T-helper 2 cell treated with Interferon-gamma antibody and Interleukin-4, amounts not matched to agents 5 μg/mL and 100 μg/mL, for 36 hours (primary cell): ENCODE measurements around the gene CASK.

ENCODE experiments used
- DNase-seq: peaks from one replicate; pipeline ENCODE4 v3.0.0; 2021; ENCODE audit warnings: low spot score
- H3K27ac Mint-ChIP-seq: one replicate; pipeline ENCODE4 v1.8.0; 2021; ENCODE audit warnings: mild to moderate bottlenecking, mixed read lengths
- H3K27me3 Mint-ChIP-seq: one replicate; pipeline ENCODE4 v1.8.0; 2021; ENCODE audit warnings: low read depth, mixed read lengths
- H3K36me3 Mint-ChIP-seq: one replicate; pipeline ENCODE4 v1.8.0; 2021; ENCODE audit warnings: low read depth, mixed read lengths
- H3K4me1 Mint-ChIP-seq: one replicate; pipeline ENCODE4 v1.8.0; 2021; ENCODE audit warnings: low read depth, mixed read lengths
- H3K4me3 Mint-ChIP-seq: one replicate; pipeline ENCODE4 v1.8.0; 2022; ENCODE audit warnings: mild to moderate bottlenecking, moderate library complexity, mixed read lengths
- H3K9me3 Mint-ChIP-seq: one replicate; pipeline ENCODE4 v1.8.0; 2021; ENCODE audit warnings: mixed read lengths

The CASK gene

GRCh38 chrX:41931591-41931990 lies 8.2 kb upstream of the CASK start:
- Mint-ChIP-seq H3K27ac (no peak overlapping the region), H3K9me3 (peaks cover 5% of the 10 kb centered on the region), H3K27me3 (no peaks in the 10 kb centered on the region), H3K36me3 (peaks cover 3% of the 10 kb centered on the region), H3K4me3 (no peak overlapping the region), H3K4me1 (peaks cover 5% of the 10 kb centered on the region)
- DNase-seq: no peak

- H3K36me3 Mint-ChIP-seq: peaks cover 5% of the 10 kb centered on the region
- peak; percentile 17 for DNase-seq
- no peaks in the 10 kb centered on the region for H3K27me3 Mint-ChIP-seq
- H3K4me3 Mint-ChIP-seq: peak overlapping the region; percentile 86
- H3K9me3 Mint-ChIP-seq: no peaks in the 10 kb centered on the region
- H3K4me1 Mint-ChIP-seq: peaks cover 17% of the 10 kb centered on the region
- peak overlapping the region; percentile 82 for H3K27ac Mint-ChIP-seq
Observed at GRCh38 chrX:41923978-41924683, 777 bp upstream of the CASK start.

- Mint-ChIP-seq H3K27me3 (no peaks in the 10 kb centered on the region), H3K4me3 (peak overlapping the region; percentile 93), H3K9me3 (no peaks in the 10 kb centered on the region), H3K27ac (peak overlapping the region; percentile 91), H3K36me3 (peaks cover 5% of the 10 kb centered on the region), H3K4me1 (peaks cover 28% of the 10 kb centered on the region)
- peak; percentile 8 for DNase-seq
Observed at GRCh38 chrX:41922431-41923151, 763 bp downstream of the CASK start.

GRCh38 chrX:41921492-41922430 lies 1.6 kb downstream of the CASK start:
- peaks cover 5% of the 10 kb centered on the region for H3K36me3 Mint-ChIP-seq
- no peaks in the 10 kb centered on the region for H3K9me3 Mint-ChIP-seq

GRCh38 chrX:41919870-41920269 lies 3.5 kb downstream of the CASK start:
- H3K4me3 Mint-ChIP-seq: no peak overlapping the region
- no peak overlapping the region for H3K27ac Mint-ChIP-seq
- no peaks in the 10 kb centered on the region for H3K27me3 Mint-ChIP-seq
- H3K4me1 Mint-ChIP-seq: peaks cover 41% of the 10 kb centered on the region
- no peaks in the 10 kb centered on the region for H3K9me3 Mint-ChIP-seq
- peaks cover 9% of the 10 kb centered on the region for H3K36me3 Mint-ChIP-seq
- no peak for DNase-seq

More at GRCh38 chrX:41921492-41922430, 1.6 kb downstream of the CASK start:
- H3K4me1 Mint-ChIP-seq: peaks cover 33% of the 10 kb centered on the region
- H3K4me3 Mint-ChIP-seq: peak overlapping the region; percentile 93
- H3K27me3 Mint-ChIP-seq: no peaks in the 10 kb centered on the region
- peak overlapping the region; percentile 91 for H3K27ac Mint-ChIP-seq
- peak; percentile 32 for DNase-seq

GRCh38 chrX:41917517-41917916 lies 5.8 kb downstream of the CASK start:
- no peak for DNase-seq
- Mint-ChIP-seq H3K36me3 (peaks cover 9% of the 10 kb centered on the region), H3K9me3 (no peaks in the 10 kb centered on the region), H3K4me3 (no peak overlapping the region), H3K27me3 (no peaks in the 10 kb centered on the region), H3K27ac (no peak overlapping the region), H3K4me1 (peaks cover 46% of the 10 kb centered on the region)

- Mint-ChIP-seq H3K4me3 (no peak overlapping the region), H3K9me3 (no peaks in the 10 kb centered on the region), H3K4me1 (peaks cover 37% of the 10 kb centered on the region), H3K27me3 (no peaks in the 10 kb centered on the region), H3K36me3 (peaks cover 15% of the 10 kb centered on the region), H3K27ac (no peak overlapping the region)
- no peak for DNase-seq
Observed at GRCh38 chrX:41913476-41913875, 9.9 kb downstream of the CASK start.

GRCh38 chrX:41912923-41913322 lies 10.4 kb downstream of the CASK start:
- H3K27me3 Mint-ChIP-seq: no peaks in the 10 kb centered on the region
- peaks cover 34% of the 10 kb centered on the region for H3K4me1 Mint-ChIP-seq
- DNase-seq: no peak
- no peak overlapping the region for H3K27ac Mint-ChIP-seq
- H3K36me3 Mint-ChIP-seq: peaks cover 18% of the 10 kb centered on the region
- H3K4me3 Mint-ChIP-seq: no peak overlapping the region
- H3K9me3 Mint-ChIP-seq: no peaks in the 10 kb centered on the region

GRCh38 chrX:41909068-41909467 lies 14.3 kb downstream of the CASK start:
- Mint-ChIP-seq H3K27ac (peak overlapping the region; percentile 68), H3K27me3 (no peaks in the 10 kb centered on the region), H3K36me3 (peaks cover 32% of the 10 kb centered on the region), H3K4me1 (peaks cover 21% of the 10 kb centered on the region), H3K9me3 (peaks cover 7% of the 10 kb centered on the region), H3K4me3 (peak overlapping the region; percentile 51)
- DNase-seq: peak; percentile 9

- H3K27me3 Mint-ChIP-seq: no peaks in the 10 kb centered on the region
- peak; percentile 12 for DNase-seq
- peak overlapping the region; percentile 49 for H3K27ac Mint-ChIP-seq
- H3K4me1 Mint-ChIP-seq: peaks cover 19% of the 10 kb centered on the region
- peaks cover 49% of the 10 kb centered on the region for H3K36me3 Mint-ChIP-seq
- peak overlapping the region; percentile 18 for H3K4me3 Mint-ChIP-seq
- H3K9me3 Mint-ChIP-seq: peaks cover 22% of the 10 kb centered on the region
Observed at GRCh38 chrX:41906515-41907187, 16.7 kb downstream of the CASK start.

- Mint-ChIP-seq H3K27me3 (no peaks in the 10 kb centered on the region), H3K36me3 (peaks cover 55% of the 10 kb centered on the region), H3K4me3 (no peak overlapping the region), H3K9me3 (peaks cover 37% of the 10 kb centered on the region), H3K4me1 (peaks cover 9% of the 10 kb centered on the region), H3K27ac (no peak overlapping the region)
- no peak for DNase-seq
Observed at GRCh38 chrX:41903544-41903943, 19.8 kb downstream of the CASK start.

GRCh38 chrX:41900321-41900720 lies 23.0 kb downstream of the CASK start:
- peaks cover 4% of the 10 kb centered on the region for H3K4me1 Mint-ChIP-seq
- DNase-seq: no peak
- no peaks in the 10 kb centered on the region for H3K27me3 Mint-ChIP-seq
- peaks cover 51% of the 10 kb centered on the region for H3K9me3 Mint-ChIP-seq
- H3K27ac Mint-ChIP-seq: no peak overlapping the region
- H3K36me3 Mint-ChIP-seq: peaks cover 46% of the 10 kb centered on the region
- H3K4me3 Mint-ChIP-seq: no peak overlapping the region

GRCh38 chrX:41895826-41896225 lies 27.5 kb downstream of the CASK start:
- no peak overlapping the region for H3K27ac Mint-ChIP-seq
- peaks cover 42% of the 10 kb centered on the region for H3K9me3 Mint-ChIP-seq
- H3K27me3 Mint-ChIP-seq: no peaks in the 10 kb centered on the region
- H3K4me1 Mint-ChIP-seq: no peaks in the 10 kb centered on the region
- no peak for DNase-seq
- no peak overlapping the region for H3K4me3 Mint-ChIP-seq
- H3K36me3 Mint-ChIP-seq: peaks cover 34% of the 10 kb centered on the region
